A549 (cell line): ENCODE data around the gene NTF3. TPM values are rescaled to one million over a fixed set of nuclear protein-coding genes. Genes with fewer than 3 reads are reported as not detected.

ENCODE experiments used
- ATAC-seq, 2 experiments: fragments of 200-7000 bp in 1 of 2; fragments of >200 bp in 1 of 2; cut with Nextera tagmentation in 1 of 2; cut with Tn5 transposase in 1 of 2; 3 replicates each; pipeline versions ENCODE4 v1.8.0 to v1.9.1; 2018 to 2020; ENCODE audit warnings: mild to moderate bottlenecking in 1 of 2, moderate library complexity in 1 of 2
- CTCF ChIA-PET: fragments of 300-600 bp; sonication (Branson Sonifier 250); formaldehyde crosslinking; extraction: SDS; loops from one replicate; lab custom pipeline; 2021; ENCODE audit warnings: antibody characterized with exemption, inconsistent platforms; lab: Yijun Ruan, JAX
- POLR2A ChIA-PET: fragments of 350-600 bp; formaldehyde crosslinking; extraction: SDS; loops from one replicate; lab custom pipeline; 2021; ENCODE audit warnings: antibody characterized with exemption, inconsistent platforms; lab: Yijun Ruan, JAX
- DNase-seq, 2 experiments: peaks; one replicate each; pipeline versions ENCODE4 v3.0.0 to v3.0.0-alpha.2; 2011 to 2016; ENCODE audit warnings: low read depth in 1 of 2, low spot score in 1 of 2
- FAIRE-seq: peaks from 2 replicates; lab custom pipeline; 2011; peaks lifted over from hg19 to GRCh38; lab: Jason Lieb, UNC
- H3K27ac ChIP-seq, 2 experiments: fragments of >200 bp; sonication (Bioruptor Twin); formaldehyde crosslinking; 3 replicates each; pipeline ENCODE4 v1.5.1; 2016 to 2017
- H3K4me1 ChIP-seq: fragments of >200 bp; sonication (Bioruptor Twin); formaldehyde crosslinking; 3 replicates; pipeline ENCODE4 v1.6.1; 2016
- H3K4me2 ChIP-seq: fragments of >200 bp; sonication (Bioruptor Twin); formaldehyde crosslinking; 3 replicates; pipeline ENCODE4 v1.6.1; 2016
- H3K4me3 ChIP-seq: fragments of >200 bp; sonication (Bioruptor Twin); formaldehyde crosslinking; 3 replicates; pipeline ENCODE4 v1.5.1; 2016
- H3K9me3 ChIP-seq: fragments of >200 bp; sonication (Bioruptor Twin); formaldehyde crosslinking; 3 replicates; pipeline ENCODE4 v1.6.1; 2016
- BHLHE40 ChIP-seq: IDR thresholded peaks from 2 replicates; pipeline ENCODE4 v1.6.1; 2012; ENCODE audit warnings: low read depth, low read length, inconsistent platforms
- CBX2 ChIP-seq: fragments of 200-600 bp; sonication (generic); IDR thresholded peaks from 2 replicates; pipeline ENCODE4 v1.6.1; 2016; ENCODE audit warnings: low read depth, mild to moderate bottlenecking, borderline replicate concordance
- CBX8 ChIP-seq: fragments of 200-600 bp; sonication (generic); IDR thresholded peaks from 2 replicates; pipeline ENCODE4 v1.6.1; 2016
- CEBPB ChIP-seq, 2 experiments: fragments of >200 bp in 1 of 2; sonication (Bioruptor Twin) in 1 of 2; formaldehyde crosslinking in 1 of 2; IDR thresholded peaks; 2 replicates each; pipeline ENCODE4 v1.6.1; 2012 to 2016
- CHD2 ChIP-seq: fragments of 150-350 bp; IDR thresholded peaks from 2 replicates; pipeline ENCODE4 v1.6.1; 2014; ENCODE audit warnings: low read length; ENCODE audit not compliant: partially characterized antibody
- EHMT2 ChIP-seq: fragments of 200-600 bp; sonication (generic); IDR thresholded peaks from 2 replicates; pipeline ENCODE4 v1.6.1; 2016; ENCODE audit warnings: antibody characterized with exemption, low read depth, mild to moderate bottlenecking, moderate library complexity
- ESRRA ChIP-seq: fragments of 150-350 bp; IDR thresholded peaks from 2 replicates; pipeline ENCODE4 v1.6.1; 2014; ENCODE audit warnings: mild to moderate bottlenecking, low read length, borderline replicate concordance
- FOSB ChIP-seq: fragments of 250-450 bp; sonication (Bioruptor Pico); IDR thresholded peaks from 2 replicates; pipeline ENCODE4 v1.5.0; 2020; ENCODE audit warnings: mild to moderate bottlenecking, moderate library complexity
- GATA3 ChIP-seq: IDR thresholded peaks from 2 replicates; pipeline ENCODE4 v1.6.1; 2012; ENCODE audit warnings: borderline replicate concordance
- HDAC2 ChIP-seq: fragments of 200-600 bp; sonication (generic); IDR thresholded peaks from 2 replicates; pipeline ENCODE4 v1.6.1; 2016
- HOXB5 ChIP-seq: fragments of 250-450 bp; sonication (Bioruptor Pico); IDR thresholded peaks from 2 replicates; pipeline ENCODE4 v1.5.0; 2020; ENCODE audit warnings: mild to moderate bottlenecking, moderate library complexity
- MYC ChIP-seq: IDR thresholded peaks from 2 replicates; pipeline ENCODE4 v1.6.1; 2012; ENCODE audit warnings: mild to moderate bottlenecking, inconsistent platforms, low read length, improper control_type of control experiment, borderline replicate concordance
- NFE2L2 ChIP-seq: fragments of 150-350 bp; conservative IDR thresholded peaks from 2 replicates; pipeline ENCODE4 v1.6.1; 2014; ENCODE audit warnings: low read length
- RARB ChIP-seq: fragments of 250-450 bp; sonication (Bioruptor Pico); IDR thresholded peaks from 2 replicates; pipeline ENCODE4 v1.8.0; 2021; ENCODE audit warnings: mild to moderate bottlenecking, moderate library complexity
- RCOR1 ChIP-seq: fragments of 150-350 bp; IDR thresholded peaks from 2 replicates; pipeline ENCODE4 v1.6.1; 2014; ENCODE audit warnings: antibody characterized with exemption, low read length, low read depth
- RFX5 ChIP-seq: fragments of 450-650 bp; IDR thresholded peaks from 2 replicates; pipeline ENCODE4 v1.7.1; 2014; ENCODE audit warnings: antibody characterized with exemption, mild to moderate bottlenecking, moderate library complexity
- SREBF2 ChIP-seq: fragments of 450-650 bp; IDR thresholded peaks from 2 replicates; pipeline ENCODE4 v1.6.1; 2014; ENCODE audit warnings: mild to moderate bottlenecking, moderate library complexity
- WGBS: methylation state at CpG from one replicate; pipeline ENCODE4 v1.1.6; 2017; ENCODE audit errors: missing lambda C conversion rate; 5-methylcytosine and 5-hydroxymethylcytosine counted together
- polyA plus RNA-seq, 4 experiments: library from polyadenylated mRNA; depleted of rRNA in 3 of 4; stranded (reverse); fragments of >200 nt; fragmentation: RNase III in 1 of 4; extraction: RNeasy Plus Mini Kit Qiagen cat#74134 plus additional on column Dnase treatment in 1 of 4; gene quantifications; 2 replicates in 3 of 4; 3 replicates in 1 of 4; pipeline ENCODE4 v1.2.3, GENCODE V29; 2011 to 2017
- TF ChIP-seq, protein P1 (sequence below): IDR thresholded peaks from 2 replicates; pipeline ENCODE4 v1.6.1; 2012; ENCODE audit warnings: low read depth, borderline replicate concordance
- TF ChIP-seq, protein P2 (sequence below): fragments of >200 bp; sonication (Bioruptor Twin); formaldehyde crosslinking; IDR thresholded peaks from 2 replicates; pipeline ENCODE4 v1.6.1; 2016
- TF ChIP-seq, protein P3 (sequence below): fragments of >200 bp; sonication (Bioruptor Twin); formaldehyde crosslinking; IDR thresholded peaks from 3 replicates; pipeline ENCODE4 v1.6.1; 2016
- TF ChIP-seq, protein P4 (sequence below): IDR thresholded peaks from 2 replicates; pipeline ENCODE4 v1.6.1; 2012
- TF ChIP-seq, protein P5 (sequence below): fragments of 250-450 bp; sonication (Bioruptor Pico); IDR thresholded peaks from 2 replicates; pipeline ENCODE4 v1.5.0; 2020; ENCODE audit warnings: low read depth, mild to moderate bottlenecking, moderate library complexity
- TF ChIP-seq, protein P6 (sequence below): fragments of 450-650 bp; IDR thresholded peaks from 2 replicates; pipeline ENCODE4 v1.6.1; 2014; ENCODE audit warnings: antibody characterized with exemption
- TF ChIP-seq, protein P7 (sequence below): fragments of 250-450 bp; sonication (Bioruptor Pico); IDR thresholded peaks from 2 replicates; pipeline ENCODE4 v1.5.0; 2021; ENCODE audit warnings: mild to moderate bottlenecking, moderate library complexity, borderline replicate concordance

The NTF3 gene
- polyA plus RNA-seq, 2 of the 4 experiments (the other 2 are of a cell fraction), result not detected

DNA sequence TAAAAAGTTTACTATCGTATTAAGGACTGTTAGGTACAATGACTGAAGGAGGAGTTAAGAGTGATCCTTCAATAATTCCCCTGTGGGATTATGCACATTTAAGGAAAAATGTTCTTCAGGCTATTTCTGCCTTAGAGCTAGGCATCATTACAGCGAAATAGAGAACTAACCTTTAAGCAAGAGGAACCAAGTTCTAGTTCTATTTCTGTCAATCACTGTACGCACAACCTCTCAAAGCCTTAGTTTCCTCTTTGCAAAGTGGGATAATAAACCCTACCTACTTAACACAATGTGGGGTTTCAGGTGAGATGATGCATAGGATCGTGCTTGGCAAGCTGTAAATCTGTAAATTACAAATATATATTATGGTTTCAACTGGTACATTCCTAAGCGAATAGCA lies 15.4 kb downstream of the NTF3 start:
- Histone ChIP-seq H3K4me3 (no peak overlapping the region), H3K4me2 (no peak overlapping the region), H3K9me3 (no peaks in the 10 kb centered on the region), H3K4me1 (no peaks in the 10 kb centered on the region), H3K27ac (no peak overlapping the region)
- CTCF ChIA-PET, result interaction anchor here (0.9 kb wide), 1 partner anchor 9 kb away, joined by 3 read pairs; no protein-coding TSS in a partner anchor
- WGBS, result 9% methylated on average over 5 of the region's 5 CpGs
- ATAC-seq (no peak), DNase-seq (no peak), FAIRE-seq (no peak)
- TF ChIP-seq SREBF2 (no peak), RARB (CRISPR knock-in tag) (no peak), ESRRA (no peak), RFX5 (no peak), RCOR1 (no peak), CEBPB (IDR thresholded peaks at IDR 0.05) (no peak), EHMT2 (no peak), MYC (no peak), HDAC2 (no peak), NFE2L2 (no peak), CHD2 (no peak), FOSB (no peak), BHLHE40 (no peak)
- TF ChIP-seq, protein P1, sequence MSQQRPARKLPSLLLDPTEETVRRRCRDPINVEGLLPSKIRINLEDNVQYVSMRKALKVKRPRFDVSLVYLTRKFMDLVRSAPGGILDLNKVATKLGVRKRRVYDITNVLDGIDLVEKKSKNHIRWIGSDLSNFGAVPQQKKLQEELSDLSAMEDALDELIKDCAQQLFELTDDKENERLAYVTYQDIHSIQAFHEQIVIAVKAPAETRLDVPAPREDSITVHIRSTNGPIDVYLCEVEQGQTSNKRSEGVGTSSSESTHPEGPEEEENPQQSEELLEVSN, result no peak
- TF ChIP-seq, protein P2, sequence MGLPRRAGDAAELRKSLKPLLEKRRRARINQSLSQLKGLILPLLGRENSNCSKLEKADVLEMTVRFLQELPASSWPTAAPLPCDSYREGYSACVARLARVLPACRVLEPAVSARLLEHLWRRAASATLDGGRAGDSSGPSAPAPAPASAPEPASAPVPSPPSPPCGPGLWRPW, result no peak
- TF ChIP-seq, protein P3, sequence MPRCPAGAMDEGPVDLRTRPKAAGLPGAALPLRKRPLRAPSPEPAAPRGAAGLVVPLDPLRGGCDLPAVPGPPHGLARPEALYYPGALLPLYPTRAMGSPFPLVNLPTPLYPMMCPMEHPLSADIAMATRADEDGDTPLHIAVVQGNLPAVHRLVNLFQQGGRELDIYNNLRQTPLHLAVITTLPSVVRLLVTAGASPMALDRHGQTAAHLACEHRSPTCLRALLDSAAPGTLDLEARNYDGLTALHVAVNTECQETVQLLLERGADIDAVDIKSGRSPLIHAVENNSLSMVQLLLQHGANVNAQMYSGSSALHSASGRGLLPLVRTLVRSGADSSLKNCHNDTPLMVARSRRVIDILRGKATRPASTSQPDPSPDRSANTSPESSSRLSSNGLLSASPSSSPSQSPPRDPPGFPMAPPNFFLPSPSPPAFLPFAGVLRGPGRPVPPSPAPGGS, result no peak
- TF ChIP-seq, protein P4, sequence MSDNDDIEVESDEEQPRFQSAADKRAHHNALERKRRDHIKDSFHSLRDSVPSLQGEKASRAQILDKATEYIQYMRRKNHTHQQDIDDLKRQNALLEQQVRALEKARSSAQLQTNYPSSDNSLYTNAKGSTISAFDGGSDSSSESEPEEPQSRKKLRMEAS, result no peak
- TF ChIP-seq, protein P5, sequence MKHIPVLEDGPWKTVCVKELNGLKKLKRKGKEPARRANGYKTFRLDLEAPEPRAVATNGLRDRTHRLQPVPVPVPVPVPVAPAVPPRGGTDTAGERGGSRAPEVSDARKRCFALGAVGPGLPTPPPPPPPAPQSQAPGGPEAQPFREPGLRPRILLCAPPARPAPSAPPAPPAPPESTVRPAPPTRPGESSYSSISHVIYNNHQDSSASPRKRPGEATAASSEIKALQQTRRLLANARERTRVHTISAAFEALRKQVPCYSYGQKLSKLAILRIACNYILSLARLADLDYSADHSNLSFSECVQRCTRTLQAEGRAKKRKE (CRISPR knock-in tag), result no peak
- POLR2A ChIA-PET, result no interaction called here

DNA sequence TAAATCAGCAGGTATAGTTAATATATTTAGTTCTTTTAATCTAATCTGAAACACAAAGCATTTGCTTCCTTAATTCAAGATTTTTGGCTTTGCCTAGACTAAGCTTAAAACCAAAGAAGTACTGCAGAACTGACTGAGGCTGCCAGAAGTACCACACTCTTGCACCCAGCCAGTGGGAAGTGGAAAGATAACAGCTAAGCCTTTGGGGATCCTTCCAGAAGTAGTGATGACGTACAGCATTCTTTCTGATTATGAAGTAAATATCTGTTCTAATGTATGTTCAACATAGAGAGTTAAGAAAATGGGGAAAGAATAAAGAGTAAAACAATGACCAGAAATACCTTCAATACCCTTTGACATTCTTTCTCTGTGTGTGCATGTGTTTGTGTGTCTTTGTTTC lies 19.3 kb downstream of the NTF3 start:
- H3K9me3 ChIP-seq, result no peaks in the 10 kb centered on the region
- H3K4me3 ChIP-seq, result no peak overlapping the region
- POLR2A ChIA-PET, result no interaction called here
- H3K27ac ChIP-seq, result no peak overlapping the region
- FAIRE-seq, result no peak
- no peak overlapping the region for H3K4me2 ChIP-seq
- DNase-seq, result no peak
- no peak for ATAC-seq
- CTCF ChIA-PET, result no interaction called here
- TF ChIP-seq GATA3, result no peak
- TF ChIP-seq, protein P6, sequence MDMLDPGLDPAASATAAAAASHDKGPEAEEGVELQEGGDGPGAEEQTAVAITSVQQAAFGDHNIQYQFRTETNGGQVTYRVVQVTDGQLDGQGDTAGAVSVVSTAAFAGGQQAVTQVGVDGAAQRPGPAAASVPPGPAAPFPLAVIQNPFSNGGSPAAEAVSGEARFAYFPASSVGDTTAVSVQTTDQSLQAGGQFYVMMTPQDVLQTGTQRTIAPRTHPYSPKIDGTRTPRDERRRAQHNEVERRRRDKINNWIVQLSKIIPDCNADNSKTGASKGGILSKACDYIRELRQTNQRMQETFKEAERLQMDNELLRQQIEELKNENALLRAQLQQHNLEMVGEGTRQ, result no peak
- TF ChIP-seq CBX2, result no peak
- TF ChIP-seq EHMT2, result no peak
- TF ChIP-seq HOXB5 (CRISPR knock-in tag), result no peak
- no peak for TF ChIP-seq CBX8
- TF ChIP-seq, protein P3, result no peak
- TF ChIP-seq, protein P7, sequence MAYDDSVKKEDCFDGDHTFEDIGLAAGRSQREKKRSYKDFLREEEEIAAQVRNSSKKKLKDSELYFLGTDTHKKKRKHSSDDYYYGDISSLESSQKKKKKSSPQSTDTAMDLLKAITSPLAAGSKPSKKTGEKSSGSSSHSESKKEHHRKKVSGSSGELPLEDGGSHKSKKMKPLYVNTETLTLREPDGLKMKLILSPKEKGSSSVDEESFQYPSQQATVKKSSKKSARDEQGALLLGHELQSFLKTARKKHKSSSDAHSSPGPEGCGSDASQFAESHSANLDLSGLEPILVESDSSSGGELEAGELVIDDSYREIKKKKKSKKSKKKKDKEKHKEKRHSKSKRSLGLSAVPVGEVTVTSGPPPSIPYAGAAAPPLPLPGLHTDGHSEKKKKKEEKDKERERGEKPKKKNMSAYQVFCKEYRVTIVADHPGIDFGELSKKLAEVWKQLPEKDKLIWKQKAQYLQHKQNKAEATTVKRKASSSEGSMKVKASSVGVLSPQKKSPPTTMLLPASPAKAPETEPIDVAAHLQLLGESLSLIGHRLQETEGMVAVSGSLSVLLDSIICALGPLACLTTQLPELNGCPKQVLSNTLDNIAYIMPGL, result no peak
- no peaks in the 10 kb centered on the region for H3K4me1 ChIP-seq
- WGBS, result 22% methylated on average over 1 of the region's 1 CpG
